Calu3 (cell line): ENCODE measurements around the gene SERTM1. TPM values are rescaled to one million over a fixed set of nuclear protein-coding genes. Genes with fewer than 3 reads are reported as not detected.

Experiments
- BruUV-seq: library from RNA; stranded (reverse); fragments of 400-500 nt; replicated peaks from 2 replicates; lab custom pipeline; 2021; lab: Mats Ljungman, UMichigan
- CTCF ChIA-PET: fragments of 300-600 bp; sonication (Branson Sonifier 250); formaldehyde crosslinking; loops from one replicate; lab custom pipeline; 2022; ENCODE audit warnings: antibody characterized with exemption; lab: Charles Lee
- DNase-seq: peaks from one replicate; pipeline ENCODE4 v3.0.0; 2022
- H3K27ac Mint-ChIP-seq: one replicate; pipeline ENCODE4 v1.8.0; 2022; ENCODE audit warnings: mixed read lengths; ENCODE audit not compliant: unreplicated experiment
- H3K27me3 Mint-ChIP-seq: one replicate; pipeline ENCODE4 v1.8.0; 2022; ENCODE audit warnings: mixed read lengths; ENCODE audit not compliant: unreplicated experiment
- H3K36me3 Mint-ChIP-seq: one replicate; pipeline ENCODE4 v1.8.0; 2022; ENCODE audit warnings: mild to moderate bottlenecking, moderate library complexity, mixed read lengths; ENCODE audit not compliant: insufficient read depth, unreplicated experiment
- H3K4me1 Mint-ChIP-seq: one replicate; pipeline ENCODE4 v1.8.0; 2022; ENCODE audit warnings: mild to moderate bottlenecking, low read depth, mixed read lengths; ENCODE audit not compliant: unreplicated experiment
- H3K4me3 Mint-ChIP-seq: one replicate; pipeline ENCODE4 v1.8.0; 2022; ENCODE audit warnings: mild to moderate bottlenecking, low read depth, moderate library complexity, mixed read lengths; ENCODE audit not compliant: unreplicated experiment
- H3K9me3 Mint-ChIP-seq: one replicate; pipeline ENCODE4 v1.8.0; 2022; ENCODE audit warnings: low read depth, mixed read lengths; ENCODE audit not compliant: unreplicated experiment
- intact Hi-C: fragments of 100-400 bp; cut with micrococcal nuclease; formaldehyde crosslinking; loops from one replicate; pipeline ENCODE4 v1.10.0; 2022; ENCODE audit not compliant: unreplicated experiment
- total RNA-seq: library from RNA; stranded (reverse); gene quantifications from 2 replicates; pipeline ENCODE4 v1.2.3, GENCODE V29; 2022
- TF ChIP-seq, protein P1 (sequence below): fragments of 200-600 bp; IDR thresholded peaks from one replicate; pipeline ENCODE4 v1.8.0; 2022; ENCODE audit warnings: antibody characterized with exemption; ENCODE audit not compliant: unreplicated experiment

Gene SERTM1
- total RNA-seq, 1 experiment from 2014 or later, result not detected

DNA sequence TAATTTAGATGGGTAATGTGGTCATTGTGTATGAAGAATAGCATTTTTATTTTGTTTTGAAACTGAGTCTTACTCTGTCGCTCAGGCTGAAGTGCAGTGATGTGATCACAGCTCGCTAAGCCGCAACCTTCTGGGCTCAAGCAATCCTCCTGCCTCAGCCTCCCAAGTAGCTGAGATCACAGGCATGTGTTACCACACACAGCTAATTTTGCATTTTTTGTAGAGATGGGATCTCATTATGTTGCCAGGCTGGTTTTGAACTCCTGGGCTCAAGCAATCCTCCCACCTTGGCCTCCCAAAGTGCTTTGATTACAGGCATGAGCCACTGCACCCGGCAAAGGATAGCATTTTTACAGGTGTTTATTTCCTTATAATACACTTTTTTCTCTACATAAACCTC, 36.6 kb downstream of the SERTM1 start:
- Mint-ChIP-seq H3K36me3 (no peaks in the 10 kb centered on the region), H3K27ac (no peak overlapping the region), H3K9me3 (peaks cover 7% of the 10 kb centered on the region), H3K4me1 (no peaks in the 10 kb centered on the region), H3K27me3 (peaks cover 17% of the 10 kb centered on the region), H3K4me3 (no peak overlapping the region)
- intact Hi-C loops, result no loop called here
- no TSS peak for BruUV-seq
- TF ChIP-seq, protein P1, sequence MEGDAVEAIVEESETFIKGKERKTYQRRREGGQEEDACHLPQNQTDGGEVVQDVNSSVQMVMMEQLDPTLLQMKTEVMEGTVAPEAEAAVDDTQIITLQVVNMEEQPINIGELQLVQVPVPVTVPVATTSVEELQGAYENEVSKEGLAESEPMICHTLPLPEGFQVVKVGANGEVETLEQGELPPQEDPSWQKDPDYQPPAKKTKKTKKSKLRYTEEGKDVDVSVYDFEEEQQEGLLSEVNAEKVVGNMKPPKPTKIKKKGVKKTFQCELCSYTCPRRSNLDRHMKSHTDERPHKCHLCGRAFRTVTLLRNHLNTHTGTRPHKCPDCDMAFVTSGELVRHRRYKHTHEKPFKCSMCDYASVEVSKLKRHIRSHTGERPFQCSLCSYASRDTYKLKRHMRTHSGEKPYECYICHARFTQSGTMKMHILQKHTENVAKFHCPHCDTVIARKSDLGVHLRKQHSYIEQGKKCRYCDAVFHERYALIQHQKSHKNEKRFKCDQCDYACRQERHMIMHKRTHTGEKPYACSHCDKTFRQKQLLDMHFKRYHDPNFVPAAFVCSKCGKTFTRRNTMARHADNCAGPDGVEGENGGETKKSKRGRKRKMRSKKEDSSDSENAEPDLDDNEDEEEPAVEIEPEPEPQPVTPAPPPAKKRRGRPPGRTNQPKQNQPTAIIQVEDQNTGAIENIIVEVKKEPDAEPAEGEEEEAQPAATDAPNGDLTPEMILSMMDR, result no peak
- CTCF ChIA-PET, result no interaction called here
- no peak for DNase-seq

DNA sequence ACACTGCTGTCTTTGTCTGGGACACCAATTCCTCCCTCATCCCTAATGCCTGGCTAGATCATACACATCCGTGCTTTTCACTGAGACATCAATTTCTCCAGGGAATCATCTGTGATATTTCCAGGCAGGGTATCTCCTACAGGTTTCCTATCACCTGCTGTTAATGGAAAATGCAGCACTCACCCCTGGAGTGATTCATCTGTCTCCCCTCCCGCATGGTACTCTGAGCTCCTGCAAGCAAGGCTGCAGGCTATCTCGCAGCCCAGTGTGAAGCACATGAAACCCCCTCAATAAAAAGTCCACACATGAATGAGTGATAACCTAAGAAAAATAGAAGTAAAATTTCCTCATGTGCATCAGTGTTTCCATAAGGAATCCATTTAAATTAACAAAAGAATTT, 38.5 kb downstream of the SERTM1 start:
- Mint-ChIP-seq H3K4me1 (no peaks in the 10 kb centered on the region), H3K27me3 (peaks cover 17% of the 10 kb centered on the region), H3K4me3 (no peak overlapping the region), H3K9me3 (peaks cover 7% of the 10 kb centered on the region), H3K27ac (no peak overlapping the region), H3K36me3 (no peaks in the 10 kb centered on the region)
- no TSS peak for BruUV-seq
- no peak for DNase-seq
- CTCF ChIA-PET, result no interaction called here
- intact Hi-C loops, result no loop called here
- TF ChIP-seq, protein P1, result no peak

DNA sequence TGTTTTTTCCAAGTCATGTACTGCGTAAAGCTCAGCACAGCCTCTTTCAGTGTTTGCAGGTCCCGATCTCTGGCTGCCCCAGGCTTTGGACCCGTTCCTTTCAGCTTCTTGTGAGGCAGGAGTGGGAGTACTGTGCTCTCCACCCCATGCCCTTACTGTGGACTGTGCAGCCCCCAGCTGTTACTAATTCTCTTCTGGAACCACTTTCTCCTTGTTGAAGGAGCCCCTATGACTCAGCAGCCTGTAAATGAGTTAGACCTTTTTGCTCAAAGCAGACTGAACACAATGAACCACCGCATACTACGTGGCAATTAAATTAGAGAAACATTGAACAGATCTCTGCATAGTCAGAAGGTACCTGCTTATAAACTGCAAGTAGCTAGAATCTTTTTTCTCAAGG, 39.0 kb downstream of the SERTM1 start:
- no peak overlapping the region for H3K27ac Mint-ChIP-seq
- TF ChIP-seq, protein P1, result no peak
- no TSS peak for BruUV-seq
- H3K4me1 Mint-ChIP-seq, result no peaks in the 10 kb centered on the region
- H3K36me3 Mint-ChIP-seq, result no peaks in the 10 kb centered on the region
- CTCF ChIA-PET, result no interaction called here
- peaks cover 7% of the 10 kb centered on the region for H3K9me3 Mint-ChIP-seq
- peaks cover 19% of the 10 kb centered on the region for H3K27me3 Mint-ChIP-seq
- intact Hi-C loops, result no loop called here
- no peak overlapping the region for H3K4me3 Mint-ChIP-seq
- no peak for DNase-seq

DNA sequence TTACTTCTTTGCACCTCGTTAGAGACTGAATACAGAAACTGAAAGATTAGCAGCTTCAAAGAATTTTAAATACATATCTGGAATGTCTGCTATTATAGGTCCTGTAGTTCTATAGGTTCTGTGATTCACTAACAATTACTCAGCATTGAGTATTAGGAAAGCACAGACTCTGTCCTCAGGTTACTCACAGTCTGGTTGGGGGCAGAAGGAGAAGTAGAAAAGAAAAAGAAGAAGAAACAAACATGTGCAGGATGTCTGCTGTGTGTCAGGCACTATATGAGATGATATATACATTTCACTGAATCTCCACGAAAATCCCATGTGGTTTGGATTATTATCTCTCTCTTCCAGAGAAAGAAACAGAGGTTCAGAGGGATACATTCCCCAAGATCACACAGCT, 40.1 kb downstream of the SERTM1 start:
- H3K27me3 Mint-ChIP-seq, result peaks cover 31% of the 10 kb centered on the region
- no peaks in the 10 kb centered on the region for H3K4me1 Mint-ChIP-seq

More for the DNA sequence above, 40.1 kb downstream of the SERTM1 start:
- no peak overlapping the region for H3K27ac Mint-ChIP-seq
- intact Hi-C loops, result no loop called here
- no peaks in the 10 kb centered on the region for H3K36me3 Mint-ChIP-seq
- H3K9me3 Mint-ChIP-seq, result peaks cover 7% of the 10 kb centered on the region
- no TSS peak for BruUV-seq
- TF ChIP-seq, protein P1, result no peak
- H3K4me3 Mint-ChIP-seq, result no peak overlapping the region
- DNase-seq, result no peak
- CTCF ChIA-PET, result no interaction called here
